GM21423 (cell line): ENCODE results near the gene OCEL1.

ENCODE experiments used
- ATAC-seq: cut with Tn5 transposase; IDR thresholded peaks from one replicate; pipeline ENCODE4 v1.9.1; 2021; ENCODE audit warnings: mild to moderate bottlenecking, moderate library complexity; ENCODE audit not compliant: unreplicated experiment

The OCEL1 gene

GRCh38 chr19:17209126-17210036 is 16.6 kb upstream of the OCEL1 start:
- no peak for ATAC-seq

- ATAC-seq: no peak
Observed at GRCh38 chr19:17210296-17210695, 15.7 kb upstream of the OCEL1 start.

- ATAC-seq: no peak
Observed at GRCh38 chr19:17211547-17212446, 14.2 kb upstream of the OCEL1 start.

- no peak for ATAC-seq
Observed at GRCh38 chr19:17213334-17213733, 12.7 kb upstream of the OCEL1 start.

- ATAC-seq: no peak
Observed at GRCh38 chr19:17214508-17215126, 11.4 kb upstream of the OCEL1 start.

- ATAC-seq: peak; percentile 83
Observed at GRCh38 chr19:17215127-17215971, 10.7 kb upstream of the OCEL1 start, which contains the start of gene USE1. TSS of gene USE1 (plus strand) at chr19:17215357. CDS start at chr19:17215406, 49 bp downstream.

- no peak for ATAC-seq
Observed at GRCh38 chr19:17216058-17216670, 9.9 kb upstream of the OCEL1 start.

GRCh38 chr19:17219286-17219685 is 6.7 kb upstream of the OCEL1 start:
- ATAC-seq: no peak

- ATAC-seq: no peak
Observed at GRCh38 chr19:17220207-17220758, 5.7 kb upstream of the OCEL1 start.

- ATAC-seq: no peak
Observed at GRCh38 chr19:17225053-17225452, 973 bp upstream of the OCEL1 start.

- no peak for ATAC-seq
Observed at GRCh38 chr19:17227798-17228367, 1.9 kb downstream of the OCEL1 start.

- no peak for ATAC-seq
Observed at GRCh38 chr19:17229890-17230289, 3.9 kb downstream of the OCEL1 start.

GRCh38 chr19:17232258-17232657 is 6.2 kb downstream of the OCEL1 start:
- ATAC-seq: no peak

GRCh38 chr19:17234911-17235299 is 8.9 kb downstream of the OCEL1 start:
- ATAC-seq: peak; percentile 52

GRCh38 chr19:17235300-17235970 is 9.4 kb downstream of the OCEL1 start:
- ATAC-seq: peak; percentile 61

- ATAC-seq: no peak
Observed at GRCh38 chr19:17235971-17236777, 10.1 kb downstream of the OCEL1 start.

- ATAC-seq: no peak
Observed at GRCh38 chr19:17236811-17237543, 11.0 kb downstream of the OCEL1 start.
